OCI-LY1 (cell line): Measurements from ENCODE around the gene ARAP1.

ENCODE experiments used
- H2AFZ ChIP-seq: fragments of 200-600 bp; sonication (generic), shearing (Covaris generic); 2 replicates; pipeline ENCODE4 v1.6.0; 2014; ENCODE audit warnings: antibody characterized with exemption, mild to moderate bottlenecking, low read length
- H3F3A ChIP-seq: fragments of 200-600 bp; sonication (generic), shearing (Covaris generic); 2 replicates; pipeline ENCODE4 v1.6.0; 2014; ENCODE audit warnings: mild to moderate bottlenecking, antibody characterized with exemption, low read length, moderate library complexity; ENCODE audit not compliant: insufficient read depth
- H3K27ac ChIP-seq: fragments of 200-600 bp; sonication (generic); 2 replicates; pipeline ENCODE4 v1.5.1; 2014; ENCODE audit warnings: low read length, mixed run types, mild to moderate bottlenecking, low read depth; ENCODE audit not compliant: poor library complexity, severe bottlenecking
- H3K27me3 ChIP-seq: fragments of 200-600 bp; sonication (generic); 2 replicates; pipeline ENCODE4 v1.6.0; 2014; ENCODE audit warnings: antibody characterized with exemption, mild to moderate bottlenecking, low read length, moderate library complexity; ENCODE audit not compliant: insufficient read depth
- H3K36me3 ChIP-seq: fragments of 200-600 bp; sonication (generic); 2 replicates; pipeline ENCODE4 v1.6.1; 2014; ENCODE audit warnings: mild to moderate bottlenecking, antibody characterized with exemption, low read length, moderate library complexity, mixed read lengths; ENCODE audit not compliant: insufficient read depth
- H3K4me1 ChIP-seq: fragments of 200-600 bp; sonication (generic); 2 replicates; pipeline ENCODE4 v1.5.1; 2014; ENCODE audit warnings: mild to moderate bottlenecking, low read length, moderate library complexity; ENCODE audit not compliant: insufficient read depth, severe bottlenecking
- H3K4me2 ChIP-seq: fragments of 200-600 bp; sonication (generic), shearing (Covaris generic); 2 replicates; pipeline ENCODE4 v1.6.1; 2014; ENCODE audit warnings: low read length
- H3K4me3 ChIP-seq: fragments of 200-600 bp; sonication (generic); 2 replicates; pipeline ENCODE4 v1.5.1; 2014; ENCODE audit warnings: low read length, low read depth, mild to moderate bottlenecking, mixed read lengths; ENCODE audit not compliant: poor library complexity, severe bottlenecking
- H3K79me2 ChIP-seq: fragments of 200-600 bp; shearing (Covaris generic); 2 replicates; pipeline ENCODE4 v1.6.1; 2016; ENCODE audit warnings: mixed run types, low read length, mixed read lengths; ENCODE audit not compliant: insufficient read depth
- H3K9ac ChIP-seq: fragments of 200-600 bp; sonication (generic), shearing (Covaris generic); 2 replicates; pipeline ENCODE4 v1.6.1; 2014; ENCODE audit warnings: mild to moderate bottlenecking, low read length, mixed read lengths
- H3K9me2 ChIP-seq: fragments of 200-600 bp; sonication (generic), shearing (Covaris generic); 2 replicates; pipeline ENCODE4 v1.6.1; 2014; ENCODE audit warnings: low read depth, mild to moderate bottlenecking, low read length, mixed read lengths
- H3K9me3 ChIP-seq: fragments of 200-600 bp; shearing (Covaris generic); 2 replicates; pipeline ENCODE4 v1.6.1; 2014; ENCODE audit warnings: low read length, mixed read lengths
- H4K20me1 ChIP-seq: fragments of 200-600 bp; sonication (generic), shearing (Covaris generic); 2 replicates; pipeline ENCODE4 v1.6.0; 2016; ENCODE audit warnings: mild to moderate bottlenecking, low read length; ENCODE audit not compliant: insufficient read depth
- EZH2 ChIP-seq: fragments of 200-600 bp; sonication (generic), shearing (Covaris generic); IDR thresholded peaks from 2 replicates; pipeline ENCODE4 v1.8.0; 2017; ENCODE audit warnings: borderline replicate concordance, mixed run types, mild to moderate bottlenecking, antibody characterized with exemption, low read length, moderate library complexity, mixed read lengths
- TF ChIP-seq, protein P1 (sequence below): fragments of 200-600 bp; sonication (generic), shearing (Covaris generic); IDR thresholded peaks from 2 replicates; pipeline ENCODE4 v1.5.1; 2017; ENCODE audit warnings: mild to moderate bottlenecking, antibody characterized with exemption, low read length, moderate library complexity, mixed read lengths

The ARAP1 gene

DNA sequence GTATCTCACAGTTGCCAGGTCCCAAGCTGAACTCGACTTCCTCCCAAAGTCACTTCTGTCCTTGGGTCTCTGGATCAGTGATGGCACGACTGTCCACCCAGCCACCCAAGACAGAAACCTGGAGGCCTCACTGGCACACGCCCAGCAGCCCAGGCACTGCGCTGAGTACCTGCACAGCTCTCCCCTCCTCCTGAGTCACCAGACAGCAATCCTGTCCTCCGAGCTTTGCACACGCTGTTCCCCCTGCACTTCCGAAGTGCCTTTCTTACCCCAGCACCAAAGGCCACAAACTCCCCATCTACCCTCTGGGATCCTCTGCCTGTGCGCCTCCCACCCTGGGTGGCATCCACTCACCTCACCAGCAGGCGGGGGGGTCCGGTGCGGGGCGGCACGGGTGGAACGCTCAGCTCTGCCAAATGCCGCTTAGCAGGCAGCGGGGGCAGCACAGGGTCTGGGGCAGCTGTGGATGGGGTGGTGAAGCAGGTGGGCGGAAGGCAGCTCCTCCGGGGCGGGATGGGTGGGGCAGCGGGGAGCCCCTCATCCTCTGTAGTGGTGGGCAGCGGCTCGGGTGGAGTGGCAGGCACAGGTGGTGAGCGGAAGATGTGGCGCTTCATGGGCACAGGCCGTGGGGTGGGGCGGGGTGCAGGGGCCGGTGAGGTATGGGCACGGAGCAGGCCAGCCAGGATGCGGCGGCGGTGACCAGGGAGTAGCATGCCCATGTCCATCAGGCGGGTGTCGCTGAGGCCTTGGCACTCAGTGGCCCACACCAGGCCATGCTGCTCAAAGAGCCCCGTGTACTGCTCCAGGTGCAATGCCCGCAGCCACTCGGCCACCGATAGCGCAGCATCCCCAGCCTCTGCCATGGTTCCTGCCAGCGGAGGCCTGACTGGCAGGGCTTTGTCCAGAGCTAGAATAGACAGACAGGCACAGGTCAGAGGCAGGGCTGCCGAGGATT is 25.7 kb downstream of the ARAP1 start:
- Histone ChIP-seq H3K27ac (no peak overlapping the region), H3K4me3 (no peak overlapping the region), H2AFZ (no peak overlapping the region), H3K27me3 (no peaks in the 10 kb centered on the region), H3K9ac (no peak overlapping the region), H3K4me1 (peaks cover 22% of the 10 kb centered on the region), H3F3A (no peaks in the 10 kb centered on the region), H3K4me2 (no peak overlapping the region), H3K9me2 (no peaks in the 10 kb centered on the region), H4K20me1 (no peaks in the 10 kb centered on the region), H3K9me3 (no peaks in the 10 kb centered on the region), H3K79me2 (no peaks in the 10 kb centered on the region), H3K36me3 (peaks cover 17% of the 10 kb centered on the region)
- no peak for TF ChIP-seq EZH2
- TF ChIP-seq, protein P1, sequence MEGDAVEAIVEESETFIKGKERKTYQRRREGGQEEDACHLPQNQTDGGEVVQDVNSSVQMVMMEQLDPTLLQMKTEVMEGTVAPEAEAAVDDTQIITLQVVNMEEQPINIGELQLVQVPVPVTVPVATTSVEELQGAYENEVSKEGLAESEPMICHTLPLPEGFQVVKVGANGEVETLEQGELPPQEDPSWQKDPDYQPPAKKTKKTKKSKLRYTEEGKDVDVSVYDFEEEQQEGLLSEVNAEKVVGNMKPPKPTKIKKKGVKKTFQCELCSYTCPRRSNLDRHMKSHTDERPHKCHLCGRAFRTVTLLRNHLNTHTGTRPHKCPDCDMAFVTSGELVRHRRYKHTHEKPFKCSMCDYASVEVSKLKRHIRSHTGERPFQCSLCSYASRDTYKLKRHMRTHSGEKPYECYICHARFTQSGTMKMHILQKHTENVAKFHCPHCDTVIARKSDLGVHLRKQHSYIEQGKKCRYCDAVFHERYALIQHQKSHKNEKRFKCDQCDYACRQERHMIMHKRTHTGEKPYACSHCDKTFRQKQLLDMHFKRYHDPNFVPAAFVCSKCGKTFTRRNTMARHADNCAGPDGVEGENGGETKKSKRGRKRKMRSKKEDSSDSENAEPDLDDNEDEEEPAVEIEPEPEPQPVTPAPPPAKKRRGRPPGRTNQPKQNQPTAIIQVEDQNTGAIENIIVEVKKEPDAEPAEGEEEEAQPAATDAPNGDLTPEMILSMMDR: no peak

DNA sequence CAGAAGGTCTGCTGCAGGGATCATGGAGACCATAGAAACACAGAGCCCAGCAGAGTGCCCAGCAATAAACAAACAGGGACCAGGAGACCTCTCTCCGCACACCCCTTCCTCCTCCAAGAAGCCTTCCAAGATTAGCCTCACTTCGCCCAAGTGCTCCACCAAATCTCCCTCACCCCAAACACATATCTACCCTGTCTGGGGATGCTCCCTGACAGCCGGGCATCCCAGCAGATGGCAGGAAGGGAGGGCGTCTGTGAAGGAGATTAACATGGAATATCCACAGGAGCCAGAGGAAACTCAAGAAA is 26.5 kb downstream of the ARAP1 start:
- Histone ChIP-seq H3K27ac (no peak overlapping the region), H3K4me2 (no peak overlapping the region), H3K4me3 (no peak overlapping the region), H4K20me1 (no peaks in the 10 kb centered on the region), H3K4me1 (peaks cover 31% of the 10 kb centered on the region), H3K9ac (no peak overlapping the region), H2AFZ (no peak overlapping the region), H3K36me3 (peaks cover 8% of the 10 kb centered on the region), H3K9me3 (no peaks in the 10 kb centered on the region), H3F3A (no peaks in the 10 kb centered on the region), H3K9me2 (no peaks in the 10 kb centered on the region), H3K27me3 (no peaks in the 10 kb centered on the region), H3K79me2 (peaks cover 8% of the 10 kb centered on the region; the same call in 1 of the 2 replicates)
- TF ChIP-seq, protein P1: no peak
- no peak for TF ChIP-seq EZH2

DNA sequence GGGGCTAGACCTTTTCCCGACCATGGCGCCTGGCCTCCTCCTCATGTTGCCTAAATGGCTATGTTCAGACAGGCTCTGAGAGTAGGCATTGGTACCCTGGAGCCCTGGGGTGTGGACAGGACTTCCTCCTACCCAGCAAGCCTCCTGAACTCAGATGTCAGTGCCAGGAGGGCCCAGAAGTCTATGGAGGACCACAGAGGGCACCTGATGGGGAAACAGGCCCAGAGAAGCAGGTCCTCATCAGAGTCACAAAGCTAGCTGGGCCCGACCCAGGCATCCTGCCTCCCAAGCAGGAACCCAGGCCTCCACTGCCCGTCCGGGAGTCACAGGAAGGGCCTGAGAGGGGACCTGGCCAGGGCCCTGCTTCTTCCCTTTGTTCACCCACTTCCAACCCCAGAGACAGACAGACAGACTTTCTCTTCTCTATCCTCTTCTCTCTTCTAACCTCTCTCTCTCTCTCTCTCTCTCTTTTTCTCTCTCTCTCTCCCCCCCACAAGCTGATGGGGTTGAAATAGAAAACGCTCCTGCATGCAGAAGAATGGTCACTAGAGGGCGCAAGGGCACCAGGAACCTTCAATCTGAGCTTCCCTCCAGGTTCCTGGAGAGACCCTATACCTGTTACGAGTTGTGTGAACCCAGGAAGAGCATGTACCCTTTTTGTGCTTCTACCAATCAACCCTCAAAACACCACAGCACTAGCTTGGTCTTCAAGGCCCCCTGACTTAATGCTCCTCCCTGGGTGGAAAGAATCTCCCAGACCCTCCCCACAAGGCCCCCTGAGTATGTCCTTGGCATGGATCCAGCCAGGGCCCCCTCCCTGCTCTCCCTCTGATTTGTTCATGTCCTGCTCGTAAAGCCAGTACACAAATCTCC is 27.1 kb downstream of the ARAP1 start:
- H3K79me2 ChIP-seq: peaks cover 13% of the 10 kb centered on the region; the same call in 1 of the 2 replicates
- no peak overlapping the region for H3K4me3 ChIP-seq
- H2AFZ ChIP-seq: no peak overlapping the region
- peaks cover 37% of the 10 kb centered on the region for H3K4me1 ChIP-seq
- H4K20me1 ChIP-seq: no peaks in the 10 kb centered on the region
- no peaks in the 10 kb centered on the region for H3F3A ChIP-seq
- no peaks in the 10 kb centered on the region for H3K9me2 ChIP-seq
- H3K9me3 ChIP-seq: no peaks in the 10 kb centered on the region
- peaks cover 7% of the 10 kb centered on the region for H3K36me3 ChIP-seq
- no peak for TF ChIP-seq EZH2
- TF ChIP-seq, protein P1: peak; percentile 93
- no peak overlapping the region for H3K4me2 ChIP-seq
- H3K9ac ChIP-seq: no peak overlapping the region
- H3K27ac ChIP-seq: no peak overlapping the region
- H3K27me3 ChIP-seq: no peaks in the 10 kb centered on the region
